GM12878 (cell line): Measurements from ENCODE around the gene CENATAC. TPM values are rescaled to one million over a fixed set of nuclear protein-coding genes. Genes with fewer than 3 reads are reported as not detected.

Experiments
- ATAC-seq: fragments of 200-7000 bp; cut with Tn5 transposase; 3 replicates; pipeline ENCODE4 v1.9.1; 2020; ENCODE audit warnings: mild to moderate bottlenecking, moderate library complexity
- BruUV-seq: library from RNA; stranded (reverse); fragments of 400-500 nt; replicated peaks from 2 replicates; lab custom pipeline; 2021; lab: Mats Ljungman, UMichigan
- CTCF ChIA-PET: fragments of 300-600 bp; sonication (Branson Sonifier 250); formaldehyde crosslinking; extraction: SDS; loops from one replicate; lab custom pipeline; 2021; ENCODE audit warnings: inconsistent platforms; lab: Yijun Ruan, JAX
- POLR2A ChIA-PET: fragments of 350-600 bp; formaldehyde crosslinking; extraction: SDS; loops from one replicate; lab custom pipeline; 2021; ENCODE audit warnings: inconsistent platforms; lab: Charles Lee
- RAD21 ChIA-PET: fragments of 300-600 bp; sonication (Branson Sonifier 250); formaldehyde crosslinking; loops from one replicate; lab custom pipeline; 2023; ENCODE audit warnings: antibody characterized with exemption; ENCODE audit not compliant: unreplicated experiment; lab: Charles Lee
- SMC1A ChIA-PET: fragments of 300-600 bp; sonication (Branson Sonifier 250); formaldehyde crosslinking; loops from one replicate; lab custom pipeline; 2023; ENCODE audit not compliant: unreplicated experiment, uncharacterized antibody; lab: Charles Lee
- DNase-seq: peaks from one replicate; pipeline ENCODE4 v3.0.0-alpha.2; 2011; ENCODE audit warnings: low read depth, low spot score
- FAIRE-seq: peaks from 3 replicates; lab custom pipeline; 2011; peaks lifted over from hg19 to GRCh38; lab: Jason Lieb, UNC
- H2AFZ ChIP-seq: 2 replicates; pipeline ENCODE4 v1.6.0; 2011; ENCODE audit warnings: low read depth, low read length, control low read depth; ENCODE audit not compliant: control insufficient read depth
- H3K27ac ChIP-seq: 2 replicates; pipeline ENCODE4 v1.5.1; 2011; ENCODE audit warnings: control low read depth; ENCODE audit not compliant: control insufficient read depth, insufficient read depth
- H3K27me3 ChIP-seq, 2 experiments: replicated peaks in 1 of 2; 2 replicates each; pipeline versions ENCODE4 v1.6.0 to v1.6.1; 2011; ENCODE audit warnings: low read length in 1 of 2; ENCODE audit not compliant: control insufficient read depth in 2 of 2, insufficient read depth in 2 of 2
- H3K36me3 ChIP-seq, 2 experiments: 2 replicates each; pipeline ENCODE4 v1.5.1; 2011; ENCODE audit warnings: low read length in 1 of 2; ENCODE audit not compliant: control insufficient read depth in 2 of 2, insufficient read depth in 2 of 2
- H3K4me1 ChIP-seq: 2 replicates; pipeline ENCODE4 v1.6.1; 2011; ENCODE audit warnings: mild to moderate bottlenecking, low read length, moderate library complexity, mixed read lengths; ENCODE audit not compliant: control insufficient read depth, insufficient read depth
- H3K4me2 ChIP-seq: 2 replicates; pipeline ENCODE4 v1.6.0; 2011; ENCODE audit warnings: control low read depth; ENCODE audit not compliant: control insufficient read depth, insufficient read depth
- H3K4me3 ChIP-seq: fragments of 200-600 bp; sonication (generic); 2 replicates; pipeline ENCODE4 v1.5.1; 2016
- H3K79me2 ChIP-seq: 2 replicates; pipeline ENCODE4 v1.6.0; 2011; ENCODE audit warnings: low read length; ENCODE audit not compliant: control insufficient read depth, insufficient read depth
- H3K9ac ChIP-seq: 2 replicates; pipeline ENCODE4 v1.8.0; 2011; ENCODE audit warnings: low read length, control low read depth, mixed read lengths; ENCODE audit not compliant: control insufficient read depth, insufficient read depth
- H3K9me3 ChIP-seq: replicated peaks from 3 replicates; pipeline ENCODE4 v1.5.1; 2011; ENCODE audit warnings: mild to moderate bottlenecking, low read length; ENCODE audit not compliant: control insufficient read depth, insufficient read depth
- H4K20me1 ChIP-seq: 2 replicates; pipeline ENCODE4 v1.6.0; 2011; ENCODE audit not compliant: control insufficient read depth, insufficient read depth
- ATF3 ChIP-seq: IDR thresholded peaks from 2 replicates; pipeline ENCODE4 v1.6.1; 2011; ENCODE audit warnings: low read depth, mild to moderate bottlenecking, low read length, moderate library complexity, borderline replicate concordance; ENCODE audit errors: extremely low read depth
- ATF7 ChIP-seq: fragments of 450-650 bp; IDR thresholded peaks from 2 replicates; pipeline ENCODE4 v1.6.1; 2016; ENCODE audit warnings: low read depth, mild to moderate bottlenecking
- SPI1 ChIP-seq: IDR thresholded peaks from 2 replicates; pipeline ENCODE4 v1.6.1; 2011; ENCODE audit warnings: low read depth, mild to moderate bottlenecking, low read length, moderate library complexity, borderline replicate concordance; ENCODE audit not compliant: insufficient read depth
- TCF7 ChIP-seq: IDR thresholded peaks from 2 replicates; pipeline ENCODE4 v1.6.1; 2014; ENCODE audit warnings: antibody characterized with exemption, borderline replicate concordance
- YBX1 ChIP-seq: fragments of 450-650 bp; IDR thresholded peaks from 2 replicates; pipeline ENCODE4 v1.6.1; 2016; ENCODE audit warnings: antibody characterized with exemption
- WGBS: methylation state at CpG from one replicate; pipeline ENCODE4 v1.1.6; 2016; ENCODE audit warnings: low lambda C conversion rate; ENCODE audit not compliant: insufficient replicate concordance, insufficient coverage; ENCODE audit errors: missing lambda C conversion rate; 5-methylcytosine and 5-hydroxymethylcytosine counted together
- in situ Hi-C: fragments of 300-500 bp; cut with MboI; formaldehyde crosslinking; loops from 9 replicates; pipeline ENCODE4 v1.14.3; 2018; ENCODE audit warnings: mixed read lengths
- intact Hi-C: fragments of 100-400 bp; cut with micrococcal nuclease; formaldehyde crosslinking; loops from one replicate; pipeline ENCODE4 v1.14.2; 2022; ENCODE audit not compliant: unreplicated experiment
- polyA plus RNA-seq, 11 experiments: library from polyadenylated mRNA; depleted of rRNA in 4 of 11; unstranded in 6 of 11; stranded (reverse) in 5 of 11; fragments of >200 nt; fragmentation: Nextera tagmentation in 4 of 11; fragmentation: Illumina TruSeq in 1 of 11; extraction: Ambion mirVana in 4 of 11; extraction: Trizol in 1 of 11; gene quantifications; 1 replicate in 1 of 11; 2 replicates in 10 of 11; pipeline versions ENCODE4 v1.2.1 to v1.2.3, GENCODE V29; 2011 to 2016; ENCODE audit warnings: inconsistent platforms in 2 of 11, missing spikeins in 2 of 11, low read depth in 1 of 11
- total RNA-seq, 4 experiments: library from RNA; depleted of rRNA in 3 of 4; stranded (reverse); fragments of >200 nt in 3 of 4; fragmentation: Illumina TruSeq in 1 of 4; extraction: Trizol in 1 of 4; gene quantifications; 2 replicates each; pipeline versions ENCODE4 v1.2.1 to v1.2.3, GENCODE V29; 2013 to 2021
- TF ChIP-seq, protein P1 (sequence below): fragments of 450-650 bp; IDR thresholded peaks from 2 replicates; pipeline ENCODE4 v1.6.1; 2017; ENCODE audit warnings: mild to moderate bottlenecking, moderate library complexity

Gene CENATAC
- total and polyA plus RNA-seq, 10 of the 15 experiments (the other 5 are each of a cell fraction or from before 2014, with no cell fraction given), result 4.8 to 37.1 (median 24.1) TPM

- TF ChIP-seq, protein P1, sequence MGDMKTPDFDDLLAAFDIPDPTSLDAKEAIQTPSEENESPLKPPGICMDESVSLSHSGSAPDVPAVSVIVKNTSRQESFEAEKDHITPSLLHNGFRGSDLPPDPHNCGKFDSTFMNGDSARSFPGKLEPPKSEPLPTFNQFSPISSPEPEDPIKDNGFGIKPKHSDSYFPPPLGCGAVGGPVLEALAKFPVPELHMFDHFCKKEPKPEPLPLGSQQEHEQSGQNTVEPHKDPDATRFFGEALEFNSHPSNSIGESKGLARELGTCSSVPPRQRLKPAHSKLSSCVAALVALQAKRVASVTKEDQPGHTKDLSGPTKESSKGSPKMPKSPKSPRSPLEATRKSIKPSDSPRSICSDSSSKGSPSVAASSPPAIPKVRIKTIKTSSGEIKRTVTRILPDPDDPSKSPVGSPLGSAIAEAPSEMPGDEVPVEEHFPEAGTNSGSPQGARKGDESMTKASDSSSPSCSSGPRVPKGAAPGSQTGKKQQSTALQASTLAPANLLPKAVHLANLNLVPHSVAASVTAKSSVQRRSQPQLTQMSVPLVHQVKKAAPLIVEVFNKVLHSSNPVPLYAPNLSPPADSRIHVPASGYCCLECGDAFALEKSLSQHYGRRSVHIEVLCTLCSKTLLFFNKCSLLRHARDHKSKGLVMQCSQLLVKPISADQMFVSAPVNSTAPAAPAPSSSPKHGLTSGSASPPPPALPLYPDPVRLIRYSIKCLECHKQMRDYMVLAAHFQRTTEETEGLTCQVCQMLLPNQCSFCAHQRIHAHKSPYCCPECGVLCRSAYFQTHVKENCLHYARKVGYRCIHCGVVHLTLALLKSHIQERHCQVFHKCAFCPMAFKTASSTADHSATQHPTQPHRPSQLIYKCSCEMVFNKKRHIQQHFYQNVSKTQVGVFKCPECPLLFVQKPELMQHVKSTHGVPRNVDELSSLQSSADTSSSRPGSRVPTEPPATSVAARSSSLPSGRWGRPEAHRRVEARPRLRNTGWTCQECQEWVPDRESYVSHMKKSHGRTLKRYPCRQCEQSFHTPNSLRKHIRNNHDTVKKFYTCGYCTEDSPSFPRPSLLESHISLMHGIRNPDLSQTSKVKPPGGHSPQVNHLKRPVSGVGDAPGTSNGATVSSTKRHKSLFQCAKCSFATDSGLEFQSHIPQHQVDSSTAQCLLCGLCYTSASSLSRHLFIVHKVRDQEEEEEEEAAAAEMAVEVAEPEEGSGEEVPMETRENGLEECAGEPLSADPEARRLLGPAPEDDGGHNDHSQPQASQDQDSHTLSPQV, result no peak
- TF ChIP-seq TCF7, result no peak
- no peak for TF ChIP-seq ATF7
- no peak for TF ChIP-seq SPI1
- TF ChIP-seq YBX1, result no peak
Observed at GRCh38 chr11:118956847-118957469, 41.0 kb upstream of the CENATAC start (continued).

- Histone ChIP-seq H3K27ac (no peak overlapping the region), H3K27me3 (peaks cover 0 to 6% of the 10 kb centered on the region in 2 experiments; a peak in 1 of 4 replicates), H3K4me1 (no peaks in the 10 kb centered on the region), H3K4me3 (no peak overlapping the region), H3K9ac (no peak overlapping the region), H3K36me3 (no peaks in the 10 kb centered on the region), H4K20me1 (no peaks in the 10 kb centered on the region), H3K79me2 (no peaks in the 10 kb centered on the region), H3K9me3 (no peaks in the 10 kb centered on the region), H2AFZ (no peak overlapping the region), H3K4me2 (no peak overlapping the region)
- DNase-seq (no peak), FAIRE-seq (no peak), ATAC-seq (no peak)
- BruUV-seq, result no TSS peak
- in situ Hi-C loops (loop anchor here (5.0 kb wide), 1 partner anchor 50 kb away; no protein-coding TSS in a partner anchor), intact Hi-C loops (loop anchor here (2.0 kb wide), 2 partner anchors 27 to 267 kb away; no protein-coding TSS in a partner anchor)
- ChIA-PET CTCF (interaction anchor here (0.7 to 3.5 kb wide), 14 partner anchors 8 to 271 kb away, joined by 3 to 18 read pairs (median 5); partner anchors contain the start of gene CENATAC), SMC1A (interaction anchor here (0.6 to 1.4 kb wide), 6 partner anchors 13 to 264 kb away, joined by 3 to 8 read pairs (median 3); no protein-coding TSS in a partner anchor), RAD21 (interaction anchor here (1.0 to 2.2 kb wide), 5 partner anchors 20 to 363 kb away, joined by 3 to 7 read pairs (median 5); no protein-coding TSS in a partner anchor), POLR2A (no interaction called here)
- no peak for TF ChIP-seq ATF3
- 40% methylated on average over 11 of the region's 11 CpGs for WGBS
Observed at GRCh38 chr11:118957549-118957948, 40.4 kb upstream of the CENATAC start.
